ENCODE data around the gene SLC38A9.
A peak's percentile ranks its signal among the peaks of the same experiment; 100 is the strongest.

SLC38A9 gene

DNA sequence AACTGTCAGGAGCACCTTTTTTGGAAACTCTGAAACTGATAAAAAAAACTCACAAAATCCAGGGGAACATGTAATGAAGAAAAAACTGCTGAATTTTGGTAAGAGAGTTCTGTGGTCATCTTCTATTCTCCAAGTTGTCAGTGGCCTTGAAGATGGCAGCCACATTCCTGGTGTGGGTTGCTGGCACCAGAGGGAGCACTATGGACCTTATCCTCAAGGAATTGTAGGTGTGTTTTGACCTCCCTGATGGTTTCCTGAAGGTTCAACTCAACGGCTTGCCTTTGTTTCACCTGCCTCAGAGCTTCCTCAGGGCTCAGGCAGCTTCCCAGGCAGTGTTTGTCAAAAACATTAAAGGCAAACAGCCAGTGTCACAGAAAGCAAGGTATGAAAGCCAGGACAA, 2.2 kb upstream of the SLC38A9 start:
- TF ChIP-seq, protein P1, sequence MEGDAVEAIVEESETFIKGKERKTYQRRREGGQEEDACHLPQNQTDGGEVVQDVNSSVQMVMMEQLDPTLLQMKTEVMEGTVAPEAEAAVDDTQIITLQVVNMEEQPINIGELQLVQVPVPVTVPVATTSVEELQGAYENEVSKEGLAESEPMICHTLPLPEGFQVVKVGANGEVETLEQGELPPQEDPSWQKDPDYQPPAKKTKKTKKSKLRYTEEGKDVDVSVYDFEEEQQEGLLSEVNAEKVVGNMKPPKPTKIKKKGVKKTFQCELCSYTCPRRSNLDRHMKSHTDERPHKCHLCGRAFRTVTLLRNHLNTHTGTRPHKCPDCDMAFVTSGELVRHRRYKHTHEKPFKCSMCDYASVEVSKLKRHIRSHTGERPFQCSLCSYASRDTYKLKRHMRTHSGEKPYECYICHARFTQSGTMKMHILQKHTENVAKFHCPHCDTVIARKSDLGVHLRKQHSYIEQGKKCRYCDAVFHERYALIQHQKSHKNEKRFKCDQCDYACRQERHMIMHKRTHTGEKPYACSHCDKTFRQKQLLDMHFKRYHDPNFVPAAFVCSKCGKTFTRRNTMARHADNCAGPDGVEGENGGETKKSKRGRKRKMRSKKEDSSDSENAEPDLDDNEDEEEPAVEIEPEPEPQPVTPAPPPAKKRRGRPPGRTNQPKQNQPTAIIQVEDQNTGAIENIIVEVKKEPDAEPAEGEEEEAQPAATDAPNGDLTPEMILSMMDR (IDR thresholded peaks at IDR 0.05) = no peak
- no peak overlapping the region for H3K4me3 Mint-ChIP-seq

DNA sequence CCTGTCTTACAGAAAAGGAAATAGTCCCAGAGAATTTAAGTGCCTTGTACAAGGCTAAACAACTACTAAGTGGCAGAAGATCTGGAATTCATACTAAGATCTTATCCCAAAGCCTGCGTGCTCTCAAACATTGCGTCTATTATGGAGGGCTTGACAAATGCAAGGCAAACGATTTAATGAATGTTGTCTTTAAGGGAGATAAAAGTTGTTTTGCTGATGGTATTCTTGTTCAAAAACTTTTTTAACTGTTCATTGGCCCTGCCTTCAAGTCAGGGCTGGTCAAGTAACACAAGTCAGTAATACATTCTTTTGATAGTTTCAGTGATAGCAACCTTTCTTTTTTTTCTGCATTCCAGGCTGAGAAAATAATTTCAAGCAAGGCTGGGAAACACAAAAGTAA, 1.7 kb upstream of the SLC38A9 start:
- H3K4me1 Mint-ChIP-seq = peaks cover 16% of the 10 kb centered on the region
- H3K27me3 Mint-ChIP-seq (ENCODE audit: low read depth, poor library complexity) = peaks cover 3% of the 10 kb centered on the region
- peaks cover 44% of the 10 kb centered on the region for H3K36me3 Mint-ChIP-seq (ENCODE audit: low read depth)
- no peak overlapping the region for H3K27ac Mint-ChIP-seq
- TF ChIP-seq, protein P1 (IDR thresholded peaks at IDR 0.05) = no peak
- no peak overlapping the region for H3K4me3 Mint-ChIP-seq
- H3K9me3 Mint-ChIP-seq = peaks cover 55% of the 10 kb centered on the region
- no peak for DNase-seq

More for the DNA sequence above, 2.2 kb upstream of the SLC38A9 start:
- H3K36me3 Mint-ChIP-seq (ENCODE audit: low read depth) = peaks cover 44% of the 10 kb centered on the region
- H3K9me3 Mint-ChIP-seq = peaks cover 60% of the 10 kb centered on the region
- no peak overlapping the region for H3K27ac Mint-ChIP-seq
- DNase-seq = no peak
- H3K4me1 Mint-ChIP-seq = peaks cover 16% of the 10 kb centered on the region
- H3K27me3 Mint-ChIP-seq (ENCODE audit: low read depth, poor library complexity) = peaks cover 3% of the 10 kb centered on the region

DNA sequence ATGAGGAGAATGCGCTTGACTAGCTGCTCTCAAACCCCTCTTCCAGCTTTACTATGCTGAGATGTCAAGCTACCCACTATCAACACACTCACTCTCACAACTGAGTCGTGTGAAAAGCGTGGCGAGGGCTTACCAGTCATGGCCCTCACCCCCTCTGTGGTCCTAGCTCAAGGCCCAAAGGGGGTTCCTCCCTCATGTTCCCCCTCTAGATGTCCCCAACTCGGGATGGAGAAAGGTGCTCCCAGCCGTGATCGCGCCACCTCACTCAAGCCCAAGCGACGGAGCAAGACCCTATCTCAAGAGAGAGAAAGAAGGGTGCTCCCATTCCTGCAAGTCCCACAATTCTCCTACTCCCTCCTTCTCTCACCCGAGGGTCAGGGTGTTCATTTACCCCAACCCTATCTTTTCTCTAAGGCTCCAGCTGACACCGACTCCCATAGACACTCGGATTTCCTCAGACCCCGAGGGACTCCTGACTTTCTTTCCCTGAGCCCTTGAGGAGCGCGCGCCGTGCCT, 559 bp downstream of the SLC38A9 start:
- Mint-ChIP-seq H3K4me1 (peaks cover 16% of the 10 kb centered on the region), H3K9me3 (peaks cover 36% of the 10 kb centered on the region), H3K27me3 (ENCODE audit: low read depth, poor library complexity) (peaks cover 3% of the 10 kb centered on the region), H3K36me3 (ENCODE audit: low read depth) (peaks cover 48% of the 10 kb centered on the region), H3K4me3 (peak overlapping the region; percentile 99), H3K27ac (peak overlapping the region; percentile 95)
- no peak for DNase-seq
- TF ChIP-seq, protein P1 (IDR thresholded peaks at IDR 0.05) = no peak

DNA sequence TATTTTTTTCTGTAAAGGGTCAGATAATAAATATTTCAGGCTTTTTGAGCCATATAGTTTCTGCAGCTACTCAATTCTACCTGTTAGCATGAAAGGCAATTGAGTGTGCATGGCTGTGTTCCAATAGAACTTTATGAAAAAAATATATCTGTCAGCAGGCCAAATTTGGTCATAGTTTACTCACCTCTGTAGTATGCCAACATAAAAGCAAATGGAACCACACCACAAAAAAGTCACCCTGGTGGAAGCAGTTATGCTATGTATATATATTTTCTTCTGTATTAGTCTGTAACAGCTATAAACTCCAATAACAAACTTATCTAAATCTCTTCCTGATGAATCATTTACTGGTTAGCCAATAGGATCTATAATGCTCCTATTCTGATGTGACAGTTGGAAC, 3.4 kb downstream of the SLC38A9 start:
- Mint-ChIP-seq H3K9me3 (peaks cover 8% of the 10 kb centered on the region), H3K27ac (no peak overlapping the region), H3K36me3 (ENCODE audit: low read depth) (peaks cover 26% of the 10 kb centered on the region), H3K4me1 (peaks cover 16% of the 10 kb centered on the region), H3K27me3 (ENCODE audit: low read depth, poor library complexity) (peaks cover 3% of the 10 kb centered on the region), H3K4me3 (no peak overlapping the region)
- no peak for DNase-seq
- TF ChIP-seq, protein P1 (IDR thresholded peaks at IDR 0.05) = no peak

DNA sequence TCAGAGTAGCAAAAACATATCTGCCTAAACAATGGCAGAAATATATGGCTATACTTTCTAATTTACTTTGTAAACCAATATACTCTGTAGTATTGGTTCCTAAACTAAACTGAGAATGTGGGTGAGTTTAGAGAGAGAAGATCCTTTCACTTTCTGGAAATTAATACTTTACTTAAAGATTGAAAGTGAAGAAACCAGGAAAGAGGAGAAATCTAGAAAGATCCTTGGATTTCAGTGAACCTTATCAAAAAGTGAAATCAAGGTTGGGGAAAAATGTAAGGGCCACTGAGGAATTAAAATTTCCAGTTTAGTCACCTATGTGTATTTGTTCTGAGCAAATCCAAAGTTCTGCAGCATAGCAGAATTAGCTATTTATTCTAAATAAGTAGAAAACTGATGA, 5.9 kb downstream of the SLC38A9 start:
- H3K9me3 Mint-ChIP-seq = no peaks in the 10 kb centered on the region
- no peak for DNase-seq
- H3K4me3 Mint-ChIP-seq = no peak overlapping the region
- H3K36me3 Mint-ChIP-seq (ENCODE audit: low read depth) = peaks cover 39% of the 10 kb centered on the region
- peaks cover 1% of the 10 kb centered on the region for H3K4me1 Mint-ChIP-seq
- H3K27me3 Mint-ChIP-seq (ENCODE audit: low read depth, poor library complexity) = no peaks in the 10 kb centered on the region
- TF ChIP-seq, protein P1 (IDR thresholded peaks at IDR 0.05) = no peak
- no peak overlapping the region for H3K27ac Mint-ChIP-seq

DNA sequence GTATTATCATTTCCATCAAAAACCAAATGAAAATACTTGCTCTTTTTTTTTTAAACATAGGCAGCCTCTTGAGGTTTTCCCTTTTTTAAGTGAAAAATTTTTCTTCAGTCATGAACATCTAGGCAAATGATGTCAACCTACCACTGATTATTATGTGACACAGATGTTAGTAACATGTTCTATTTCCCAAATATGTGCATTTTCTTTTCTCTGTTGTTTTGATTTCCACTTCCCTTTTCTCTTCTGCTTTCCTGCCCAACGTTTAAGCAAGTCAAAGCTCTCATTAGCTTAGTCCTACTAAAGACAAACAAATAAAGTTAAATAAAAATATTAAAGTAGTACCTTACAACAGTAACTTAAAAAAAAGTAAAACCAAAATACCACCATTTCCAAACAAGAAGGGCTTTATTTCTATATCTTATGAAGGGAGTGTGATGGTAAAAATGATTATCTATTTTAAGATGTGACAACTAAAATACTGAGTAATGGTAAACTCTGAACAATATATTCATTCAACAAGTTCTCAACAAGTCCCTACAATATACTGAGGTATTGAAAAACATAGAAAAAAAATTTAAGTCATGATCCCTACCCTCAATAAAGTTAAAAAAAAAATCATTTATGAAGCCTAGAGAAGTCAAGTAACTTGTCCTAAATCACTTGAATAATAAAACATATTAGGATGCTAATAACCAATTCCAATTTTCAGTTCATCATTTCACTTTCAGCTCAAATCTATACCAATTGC, 9.4 kb downstream of the SLC38A9 start:
- H3K4me3 Mint-ChIP-seq = no peak overlapping the region
- peaks cover 14% of the 10 kb centered on the region for H3K9me3 Mint-ChIP-seq
- no peaks in the 10 kb centered on the region for H3K4me1 Mint-ChIP-seq
- no peaks in the 10 kb centered on the region for H3K27me3 Mint-ChIP-seq (ENCODE audit: low read depth, poor library complexity)
- TF ChIP-seq, protein P1 (IDR thresholded peaks at IDR 0.05) = no peak
- no peak overlapping the region for H3K27ac Mint-ChIP-seq
- DNase-seq = no peak
- peaks cover 58% of the 10 kb centered on the region for H3K36me3 Mint-ChIP-seq (ENCODE audit: low read depth)

Measured in nephron progenitor cell (in vitro differentiated cells).